ENCODE measurements around the gene TCF20. TPM values are rescaled to one million over a fixed set of nuclear protein-coding genes. Genes with fewer than 3 reads are reported as not detected.

Gene TCF20
- total and polyA plus RNA-seq, 4 donors = 1.0 to 15.8 (median 9.4) TPM

DNA sequence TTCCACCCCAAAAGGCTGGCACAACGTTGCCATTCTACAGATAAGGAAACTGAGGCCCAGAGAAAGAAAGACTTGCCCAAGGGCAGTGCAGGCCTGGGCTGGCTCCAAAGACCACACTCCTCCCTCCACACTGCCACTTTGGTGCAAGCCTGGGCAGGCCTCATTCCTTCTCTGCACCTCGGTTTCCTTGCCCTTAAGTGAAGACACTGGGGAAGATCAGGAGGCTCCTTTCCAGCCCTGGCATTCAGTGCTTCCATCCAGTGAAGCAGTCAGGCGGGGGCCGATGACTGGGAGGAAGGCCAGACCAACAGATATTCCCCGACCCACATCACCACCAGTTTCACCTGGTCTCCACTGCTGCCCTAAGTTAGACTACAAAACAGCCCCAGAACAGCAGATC lies 18.3 kb upstream of the TCF20 start:
- no peaks in the 10 kb centered on the region for H3K36me3 ChIP-seq (ENCODE audit: control insufficient read depth in 4 of 4, insufficient read depth in 3 of 4, low read depth in 1 of 4, low read length in 3 of 4)
- WGBS = 85% methylated on average over 5 of the region's 5 CpGs
- no peak overlapping the region for H3K4me3 ChIP-seq (ENCODE audit: low read depth in 1 of 3, low read length in 3 of 3)
- no peaks in the 10 kb centered on the region for H3K27me3 ChIP-seq (ENCODE audit: control insufficient read depth in 4 of 4, insufficient read depth in 4 of 4, low read length in 3 of 4)
- DNase-seq (ENCODE audit: low spot score) = no peak
- no peaks in the 10 kb centered on the region for H3K9me3 ChIP-seq (ENCODE audit: control insufficient read depth in 4 of 4, low read length in 3 of 4)
- peaks cover 0 to 3% (median 2%) of the 10 kb centered on the region in 4 donors for H3K4me1 ChIP-seq (ENCODE audit: control insufficient read depth in 4 of 4, insufficient read depth in 4 of 4, low read length in 3 of 4)
- TF ChIP-seq EGR1 (IDR thresholded peaks at IDR 0.05; ENCODE audit: low read depth in 2 of 2) = no peak
- no peak for TF ChIP-seq SP1 (IDR thresholded peaks at IDR 0.05)
- TF ChIP-seq, protein P1, sequence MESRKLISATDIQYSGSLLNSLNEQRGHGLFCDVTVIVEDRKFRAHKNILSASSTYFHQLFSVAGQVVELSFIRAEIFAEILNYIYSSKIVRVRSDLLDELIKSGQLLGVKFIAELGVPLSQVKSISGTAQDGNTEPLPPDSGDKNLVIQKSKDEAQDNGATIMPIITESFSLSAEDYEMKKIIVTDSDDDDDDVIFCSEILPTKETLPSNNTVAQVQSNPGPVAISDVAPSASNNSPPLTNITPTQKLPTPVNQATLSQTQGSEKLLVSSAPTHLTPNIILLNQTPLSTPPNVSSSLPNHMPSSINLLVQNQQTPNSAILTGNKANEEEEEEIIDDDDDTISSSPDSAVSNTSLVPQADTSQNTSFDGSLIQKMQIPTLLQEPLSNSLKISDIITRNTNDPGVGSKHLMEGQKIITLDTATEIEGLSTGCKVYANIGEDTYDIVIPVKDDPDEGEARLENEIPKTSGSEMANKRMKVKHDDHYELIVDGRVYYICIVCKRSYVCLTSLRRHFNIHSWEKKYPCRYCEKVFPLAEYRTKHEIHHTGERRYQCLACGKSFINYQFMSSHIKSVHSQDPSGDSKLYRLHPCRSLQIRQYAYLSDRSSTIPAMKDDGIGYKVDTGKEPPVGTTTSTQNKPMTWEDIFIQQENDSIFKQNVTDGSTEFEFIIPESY (IDR thresholded peaks at IDR 0.05) = no peak
- no peak for TF ChIP-seq HNF4A (conservative IDR thresholded peaks at IDR 0.05)
- no peak for TF ChIP-seq YY1 (IDR thresholded peaks at IDR 0.05)
- TF ChIP-seq, protein P2, sequence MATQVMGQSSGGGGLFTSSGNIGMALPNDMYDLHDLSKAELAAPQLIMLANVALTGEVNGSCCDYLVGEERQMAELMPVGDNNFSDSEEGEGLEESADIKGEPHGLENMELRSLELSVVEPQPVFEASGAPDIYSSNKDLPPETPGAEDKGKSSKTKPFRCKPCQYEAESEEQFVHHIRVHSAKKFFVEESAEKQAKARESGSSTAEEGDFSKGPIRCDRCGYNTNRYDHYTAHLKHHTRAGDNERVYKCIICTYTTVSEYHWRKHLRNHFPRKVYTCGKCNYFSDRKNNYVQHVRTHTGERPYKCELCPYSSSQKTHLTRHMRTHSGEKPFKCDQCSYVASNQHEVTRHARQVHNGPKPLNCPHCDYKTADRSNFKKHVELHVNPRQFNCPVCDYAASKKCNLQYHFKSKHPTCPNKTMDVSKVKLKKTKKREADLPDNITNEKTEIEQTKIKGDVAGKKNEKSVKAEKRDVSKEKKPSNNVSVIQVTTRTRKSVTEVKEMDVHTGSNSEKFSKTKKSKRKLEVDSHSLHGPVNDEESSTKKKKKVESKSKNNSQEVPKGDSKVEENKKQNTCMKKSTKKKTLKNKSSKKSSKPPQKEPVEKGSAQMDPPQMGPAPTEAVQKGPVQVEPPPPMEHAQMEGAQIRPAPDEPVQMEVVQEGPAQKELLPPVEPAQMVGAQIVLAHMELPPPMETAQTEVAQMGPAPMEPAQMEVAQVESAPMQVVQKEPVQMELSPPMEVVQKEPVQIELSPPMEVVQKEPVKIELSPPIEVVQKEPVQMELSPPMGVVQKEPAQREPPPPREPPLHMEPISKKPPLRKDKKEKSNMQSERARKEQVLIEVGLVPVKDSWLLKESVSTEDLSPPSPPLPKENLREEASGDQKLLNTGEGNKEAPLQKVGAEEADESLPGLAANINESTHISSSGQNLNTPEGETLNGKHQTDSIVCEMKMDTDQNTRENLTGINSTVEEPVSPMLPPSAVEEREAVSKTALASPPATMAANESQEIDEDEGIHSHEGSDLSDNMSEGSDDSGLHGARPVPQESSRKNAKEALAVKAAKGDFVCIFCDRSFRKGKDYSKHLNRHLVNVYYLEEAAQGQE (IDR thresholded peaks at IDR 0.05) = no peak
- TF ChIP-seq TAF1 (conservative IDR thresholded peaks at IDR 0.05) = no peak
- TF ChIP-seq, protein P3, sequence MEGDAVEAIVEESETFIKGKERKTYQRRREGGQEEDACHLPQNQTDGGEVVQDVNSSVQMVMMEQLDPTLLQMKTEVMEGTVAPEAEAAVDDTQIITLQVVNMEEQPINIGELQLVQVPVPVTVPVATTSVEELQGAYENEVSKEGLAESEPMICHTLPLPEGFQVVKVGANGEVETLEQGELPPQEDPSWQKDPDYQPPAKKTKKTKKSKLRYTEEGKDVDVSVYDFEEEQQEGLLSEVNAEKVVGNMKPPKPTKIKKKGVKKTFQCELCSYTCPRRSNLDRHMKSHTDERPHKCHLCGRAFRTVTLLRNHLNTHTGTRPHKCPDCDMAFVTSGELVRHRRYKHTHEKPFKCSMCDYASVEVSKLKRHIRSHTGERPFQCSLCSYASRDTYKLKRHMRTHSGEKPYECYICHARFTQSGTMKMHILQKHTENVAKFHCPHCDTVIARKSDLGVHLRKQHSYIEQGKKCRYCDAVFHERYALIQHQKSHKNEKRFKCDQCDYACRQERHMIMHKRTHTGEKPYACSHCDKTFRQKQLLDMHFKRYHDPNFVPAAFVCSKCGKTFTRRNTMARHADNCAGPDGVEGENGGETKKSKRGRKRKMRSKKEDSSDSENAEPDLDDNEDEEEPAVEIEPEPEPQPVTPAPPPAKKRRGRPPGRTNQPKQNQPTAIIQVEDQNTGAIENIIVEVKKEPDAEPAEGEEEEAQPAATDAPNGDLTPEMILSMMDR (IDR thresholded peaks at IDR 0.05; ENCODE audit: low read depth, low read length, missing input control) = no peak
- TF ChIP-seq JUND (IDR thresholded peaks at IDR 0.05) = no peak
- TF ChIP-seq, protein P4, sequence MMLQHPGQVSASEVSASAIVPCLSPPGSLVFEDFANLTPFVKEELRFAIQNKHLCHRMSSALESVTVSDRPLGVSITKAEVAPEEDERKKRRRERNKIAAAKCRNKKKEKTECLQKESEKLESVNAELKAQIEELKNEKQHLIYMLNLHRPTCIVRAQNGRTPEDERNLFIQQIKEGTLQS (IDR thresholded peaks at IDR 0.05) = no peak
- TF ChIP-seq RXRA (IDR thresholded peaks at IDR 0.05) = no peak
- TF ChIP-seq FOXA2 (IDR thresholded peaks at IDR 0.05) = no peak
- TF ChIP-seq, protein P5, sequence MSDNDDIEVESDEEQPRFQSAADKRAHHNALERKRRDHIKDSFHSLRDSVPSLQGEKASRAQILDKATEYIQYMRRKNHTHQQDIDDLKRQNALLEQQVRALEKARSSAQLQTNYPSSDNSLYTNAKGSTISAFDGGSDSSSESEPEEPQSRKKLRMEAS (IDR thresholded peaks at IDR 0.05) = no peak
- no peak for TF ChIP-seq NR2F2 (IDR thresholded peaks at IDR 0.05)
- TF ChIP-seq GABPA (IDR thresholded peaks at IDR 0.05 in 1 of 2, conservative IDR thresholded peaks at IDR 0.05 in 1 of 2) = no peak
- no peak for TF ChIP-seq FOXA1 (IDR thresholded peaks at IDR 0.05)
- no peak for TF ChIP-seq RAD21 (IDR thresholded peaks at IDR 0.05)
- no peak overlapping the region for H3K9ac ChIP-seq (ENCODE audit: low read depth in 1 of 2, low read length in 2 of 2)
- H3K27ac ChIP-seq (ENCODE audit: low read depth in 1 of 2, low read length in 2 of 2) = no peak overlapping the region

Measured in liver (tissue), 9 donors.